HAP-1 (cell line): ENCODE measurements around the gene ABHD8.

Source experiments
- DNase-seq, 2 experiments: peaks; one replicate each; pipeline ENCODE4 v3.0.0-alpha.2; 2016 to 2020; ENCODE audit warnings: low spot score in 2 of 2
- H3K27me3 ChIP-seq: fragments of 250-450 bp; sonication (Bioruptor Pico); 2 replicates; pipeline ENCODE4 v1.5.1; 2020; ENCODE audit warnings: low read depth, mild to moderate bottlenecking, moderate library complexity
- H3K36me3 ChIP-seq: fragments of 250-450 bp; sonication (Bioruptor Pico); replicated peaks from 2 replicates; pipeline ENCODE4 v1.5.1; 2020; ENCODE audit warnings: mild to moderate bottlenecking
- H3K4me1 ChIP-seq: fragments of 250-450 bp; sonication (Bioruptor Pico); 2 replicates; pipeline ENCODE4 v1.5.1; 2020; ENCODE audit warnings: mild to moderate bottlenecking
- H3K4me3 ChIP-seq: fragments of 250-450 bp; sonication (Bioruptor Pico); 2 replicates; pipeline ENCODE4 v1.5.1; 2020; ENCODE audit warnings: mild to moderate bottlenecking, moderate library complexity
- H3K9me3 ChIP-seq: fragments of 250-450 bp; sonication (Bioruptor Pico); 2 replicates; pipeline ENCODE4 v1.5.1; 2020; ENCODE audit warnings: mild to moderate bottlenecking, moderate library complexity
- in situ Hi-C: fragments of 300-500 bp; cut with MboI; formaldehyde crosslinking; loops from 3 replicates; pipeline ENCODE4 v1.14.3; 2020; ENCODE audit warnings: low sequenced_read_pairs, inconsistent platforms, mixed read lengths

The ABHD8 gene

DNA sequence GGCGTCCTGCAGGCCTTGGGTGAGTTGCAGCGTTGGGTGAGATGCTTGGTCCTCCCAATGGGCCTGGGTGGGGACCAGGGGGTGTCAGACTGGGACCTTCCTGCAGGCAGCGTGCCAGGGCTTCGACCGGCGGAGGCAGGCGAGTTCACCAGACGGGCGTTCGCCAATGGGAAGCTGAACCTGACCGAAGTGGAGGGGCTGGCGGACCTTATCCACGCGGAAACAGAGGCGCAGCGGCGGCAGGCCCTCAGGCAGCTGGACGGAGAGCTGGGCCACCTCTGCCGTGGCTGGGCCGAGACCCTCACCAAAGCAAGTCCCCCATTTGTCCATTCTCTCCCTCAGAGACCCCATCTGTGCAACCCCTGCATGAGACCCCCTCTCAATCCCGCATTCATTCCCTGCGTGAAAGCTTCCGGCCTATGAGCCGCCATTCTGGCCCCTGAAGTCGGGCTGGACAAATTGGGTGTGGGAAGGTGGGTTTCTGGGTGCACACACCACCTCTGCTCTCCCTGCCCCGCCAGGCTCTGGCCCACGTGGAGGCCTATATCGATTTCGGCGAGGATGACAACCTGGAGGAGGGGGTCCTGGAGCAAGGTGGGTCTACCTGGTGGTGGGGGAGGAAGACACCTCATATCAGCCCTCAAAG is 35.3 kb upstream of the ABHD8 start:
- no peak for DNase-seq
- in situ Hi-C loops, result no loop called here

GRCh38 chr19:17337675-17338432 is 34.6 kb upstream of the ABHD8 start:
- Histone ChIP-seq H3K27me3 (no peaks in the 10 kb centered on the region), H3K4me3 (peak overlapping the region; percentile 74), H3K9me3 (no peaks in the 10 kb centered on the region), H3K36me3 (peaks cover 25% of the 10 kb centered on the region), H3K4me1 (peaks cover 16% of the 10 kb centered on the region)
- in situ Hi-C loops, result no loop called here
- peak in 1 of 2 experiments; percentile 68 for DNase-seq

More for the DNA sequence above, 35.3 kb upstream of the ABHD8 start:
- Histone ChIP-seq H3K9me3 (no peaks in the 10 kb centered on the region), H3K36me3 (peaks cover 27% of the 10 kb centered on the region), H3K27me3 (no peaks in the 10 kb centered on the region), H3K4me3 (peak overlapping the region; percentile 74), H3K4me1 (peaks cover 16% of the 10 kb centered on the region)

GRCh38 chr19:17336872-17337674 is 33.8 kb upstream of the ABHD8 start, which contains the start of gene GTPBP3:
TSS of gene GTPBP3 (plus strand) at chr19:17337553. CDS start at chr19:17337612, 59 bp downstream.
- DNase-seq, result peak; percentile 99 to 100
- peaks cover 16% of the 10 kb centered on the region for H3K4me1 ChIP-seq
- no peaks in the 10 kb centered on the region for H3K9me3 ChIP-seq
- H3K27me3 ChIP-seq, result no peaks in the 10 kb centered on the region
- H3K4me3 ChIP-seq, result peak within 1 kb of the TSS; percentile 74
- in situ Hi-C loops, result no loop called here
- peaks cover 20% of the 10 kb centered on the region for H3K36me3 ChIP-seq

- DNase-seq, result no peak
- Histone ChIP-seq H3K9me3 (no peaks in the 10 kb centered on the region), H3K4me3 (peak overlapping the region; percentile 65), H3K4me1 (peaks cover 16% of the 10 kb centered on the region), H3K27me3 (no peaks in the 10 kb centered on the region), H3K36me3 (peaks cover 10% of the 10 kb centered on the region)
- in situ Hi-C loops, result no loop called here
Measured at GRCh38 chr19:17335575-17335974, 32.4 kb upstream of the ABHD8 start.

- Histone ChIP-seq H3K4me3 (peak within 1 kb of the TSS; percentile 65), H3K27me3 (no peaks in the 10 kb centered on the region), H3K9me3 (no peaks in the 10 kb centered on the region), H3K4me1 (peaks cover 16% of the 10 kb centered on the region), H3K36me3 (peaks cover 10% of the 10 kb centered on the region)
- in situ Hi-C loops, result no loop called here
- DNase-seq, result peak; percentile 93 to 99
Measured at GRCh38 chr19:17334414-17335409, 31.5 kb upstream of the ABHD8 start, which contains the start of gene ANO8. TSS of gene ANO8 (minus strand) at chr19:17334855. CDS start at chr19:17334670, 185 bp downstream.

DNA sequence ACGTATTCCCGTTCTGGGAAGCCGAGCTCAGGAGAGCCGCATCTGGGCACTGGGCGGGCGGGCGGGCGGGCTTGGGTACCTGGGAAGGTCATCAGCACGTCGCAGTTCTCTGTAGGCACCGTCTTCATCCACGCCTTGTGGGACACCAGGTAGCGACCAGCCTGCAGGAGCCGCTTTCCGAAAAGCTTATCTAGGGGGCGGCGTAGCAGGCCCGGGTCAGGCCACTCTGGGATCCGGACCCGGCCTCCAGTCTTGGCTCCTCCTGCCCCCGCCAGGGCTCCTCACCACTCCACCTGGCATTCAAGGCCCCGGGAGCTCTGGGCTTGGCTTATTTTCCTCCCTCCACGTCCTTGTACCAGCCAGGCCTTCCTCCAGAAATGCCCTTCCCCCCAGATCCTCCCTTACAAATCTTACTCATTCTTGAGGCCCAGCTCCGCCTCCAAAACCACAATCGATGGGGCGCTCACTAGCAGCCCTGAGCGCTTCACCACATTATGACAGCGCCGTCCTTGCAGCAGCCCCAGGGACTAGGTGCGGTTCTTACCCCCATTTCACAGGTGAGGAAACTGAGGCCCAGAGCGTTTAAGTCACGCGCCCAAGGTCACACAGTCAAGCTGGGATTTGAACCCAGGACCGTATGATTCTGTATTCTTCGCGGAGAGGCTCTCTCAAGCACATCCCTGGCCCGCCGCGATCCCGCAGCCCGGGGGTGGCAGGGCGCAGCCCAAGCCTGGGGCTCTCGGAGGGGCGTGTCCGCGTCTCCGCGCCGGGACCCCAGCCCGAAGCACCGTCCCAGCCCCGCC is 30.6 kb upstream of the ABHD8 start:
- in situ Hi-C loops, result no loop called here
- H3K4me3 ChIP-seq, result peak overlapping the region; percentile 65
- peaks cover 5% of the 10 kb centered on the region for H3K36me3 ChIP-seq
- peak; percentile 29 to 65 for DNase-seq
- no peaks in the 10 kb centered on the region for H3K27me3 ChIP-seq
- H3K9me3 ChIP-seq, result no peaks in the 10 kb centered on the region
- peaks cover 16% of the 10 kb centered on the region for H3K4me1 ChIP-seq

DNA sequence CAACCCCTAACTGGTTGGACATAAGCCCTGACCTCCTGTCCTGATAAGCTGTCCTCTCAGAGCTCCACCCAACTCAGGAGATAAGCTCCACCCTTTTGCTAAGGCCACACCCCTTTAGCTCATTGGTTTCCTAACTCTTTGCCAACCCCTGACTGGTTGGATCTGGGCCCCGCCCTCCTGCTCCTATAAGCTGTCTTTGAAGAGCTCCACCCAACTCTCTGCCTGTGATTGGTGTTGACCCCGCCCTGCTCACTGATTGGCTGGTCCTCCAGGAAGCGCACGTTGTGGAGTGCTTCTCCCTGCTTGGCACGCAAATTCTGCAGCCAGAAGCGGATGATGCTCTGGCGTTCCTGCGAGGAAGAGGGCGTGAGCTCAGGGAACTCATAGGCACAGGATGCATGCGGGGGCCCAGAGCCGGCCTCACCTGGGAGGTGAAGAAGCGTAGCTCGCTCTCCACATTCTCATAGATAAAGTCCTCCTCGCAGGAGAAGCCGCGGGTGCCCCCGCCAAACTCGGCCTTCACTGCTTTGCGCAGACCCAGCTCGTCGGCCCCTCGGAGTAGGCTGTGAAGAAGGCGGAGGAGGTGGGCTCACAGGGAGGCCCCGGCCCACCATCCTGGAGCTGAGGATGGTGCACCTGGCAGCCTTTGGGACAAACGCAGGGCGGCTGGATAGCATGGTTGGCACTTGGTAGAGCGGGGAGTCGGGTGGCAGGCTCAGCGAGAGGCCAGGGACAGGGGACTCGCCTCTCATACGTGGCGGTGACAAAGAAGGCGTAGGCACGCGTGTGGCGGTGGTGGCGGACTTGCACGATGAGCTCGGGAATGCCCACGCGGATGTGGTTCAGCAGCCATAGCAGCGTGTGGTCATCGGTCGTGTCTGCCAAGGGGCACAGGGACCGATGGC is 29.7 kb upstream of the ABHD8 start:
- peak; percentile 66 to 92 for DNase-seq
- no peaks in the 10 kb centered on the region for H3K36me3 ChIP-seq
- H3K27me3 ChIP-seq, result no peaks in the 10 kb centered on the region
- no peaks in the 10 kb centered on the region for H3K9me3 ChIP-seq
- peaks cover 8% of the 10 kb centered on the region for H3K4me1 ChIP-seq
- no peak overlapping the region for H3K4me3 ChIP-seq
- in situ Hi-C loops, result no loop called here

- in situ Hi-C loops, result no loop called here
- H3K4me3 ChIP-seq, result no peak overlapping the region
- H3K9me3 ChIP-seq, result no peaks in the 10 kb centered on the region
- DNase-seq, result no peak
- H3K4me1 ChIP-seq, result peaks cover 8% of the 10 kb centered on the region
- H3K36me3 ChIP-seq, result 0 out of 2 replicates have a peak, but pooled peaks cover 2% of the 10 kb centered on the region
- no peaks in the 10 kb centered on the region for H3K27me3 ChIP-seq
Measured at GRCh38 chr19:17332360-17332676, 29.1 kb upstream of the ABHD8 start.

GRCh38 chr19:17331045-17331558 is 27.9 kb upstream of the ABHD8 start:
- in situ Hi-C loops, result no loop called here
- Histone ChIP-seq H3K4me3 (no peak overlapping the region), H3K4me1 (peaks cover 8% of the 10 kb centered on the region), H3K36me3 (0 out of 2 replicates have a peak, but pooled peaks cover 4% of the 10 kb centered on the region), H3K9me3 (no peaks in the 10 kb centered on the region), H3K27me3 (no peaks in the 10 kb centered on the region)
- no peak for DNase-seq

DNA sequence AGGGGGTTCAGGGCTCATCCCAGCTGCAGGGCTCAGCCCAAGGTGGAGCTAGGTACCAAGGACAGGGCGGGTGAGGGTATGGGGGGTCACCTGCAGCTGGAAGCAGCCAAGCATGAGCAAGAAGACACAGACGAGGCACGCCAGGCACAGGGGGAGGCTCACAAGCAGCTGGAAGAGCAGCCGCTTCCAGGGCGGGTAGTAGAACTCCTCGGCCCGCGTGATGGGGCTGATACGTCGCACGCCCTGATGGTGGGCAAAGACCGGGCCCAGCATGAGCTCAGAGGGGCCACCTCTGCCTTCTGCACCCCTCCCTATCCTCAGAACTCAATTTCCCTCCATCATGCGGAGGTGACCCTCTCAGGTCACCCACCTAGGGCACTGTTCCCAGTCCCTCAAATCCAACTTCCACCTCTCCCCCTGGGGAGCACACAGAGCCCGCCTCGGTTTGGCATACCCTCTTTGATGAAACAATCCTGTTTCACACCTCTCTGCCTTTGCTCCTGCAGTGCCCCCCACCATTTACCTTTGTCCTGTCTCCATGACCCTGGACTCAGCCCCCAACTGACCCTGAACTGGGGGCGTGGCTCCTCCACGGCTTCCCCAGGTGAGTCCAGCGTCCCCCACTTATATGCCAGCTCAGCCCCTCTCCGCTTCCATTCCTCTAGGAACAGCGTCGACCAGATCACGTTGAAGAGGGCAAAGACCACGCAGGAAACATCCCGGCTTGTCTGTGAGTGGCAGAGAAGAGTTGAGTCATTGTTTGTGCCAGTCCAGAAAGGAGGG is 27.2 kb upstream of the ABHD8 start:
- no peak overlapping the region for H3K4me3 ChIP-seq
- DNase-seq, result no peak
- H3K27me3 ChIP-seq, result no peaks in the 10 kb centered on the region
- in situ Hi-C loops, result no loop called here
- H3K36me3 ChIP-seq, result 0 out of 2 replicates have a peak, but pooled peaks cover 4% of the 10 kb centered on the region
- H3K4me1 ChIP-seq, result peaks cover 5% of the 10 kb centered on the region
- no peaks in the 10 kb centered on the region for H3K9me3 ChIP-seq
